ENCODE data around the gene ADCY7.

The ADCY7 gene

GRCh38 chr16:50351116-50351515, 84.8 kb downstream of the ADCY7 start:
- DNase-seq: no peak

GRCh38 chr16:50351952-50352351, 85.6 kb downstream of the ADCY7 start:
- no peak for DNase-seq

- no peak for DNase-seq
Measured at GRCh38 chr16:50354082-50354481, 87.7 kb downstream of the ADCY7 start.

GRCh38 chr16:50354629-50355456, 88.5 kb downstream of the ADCY7 start:
- no peak for DNase-seq

GRCh38 chr16:50359626-50360025, 93.3 kb downstream of the ADCY7 start:
- DNase-seq: no peak

DNA sequence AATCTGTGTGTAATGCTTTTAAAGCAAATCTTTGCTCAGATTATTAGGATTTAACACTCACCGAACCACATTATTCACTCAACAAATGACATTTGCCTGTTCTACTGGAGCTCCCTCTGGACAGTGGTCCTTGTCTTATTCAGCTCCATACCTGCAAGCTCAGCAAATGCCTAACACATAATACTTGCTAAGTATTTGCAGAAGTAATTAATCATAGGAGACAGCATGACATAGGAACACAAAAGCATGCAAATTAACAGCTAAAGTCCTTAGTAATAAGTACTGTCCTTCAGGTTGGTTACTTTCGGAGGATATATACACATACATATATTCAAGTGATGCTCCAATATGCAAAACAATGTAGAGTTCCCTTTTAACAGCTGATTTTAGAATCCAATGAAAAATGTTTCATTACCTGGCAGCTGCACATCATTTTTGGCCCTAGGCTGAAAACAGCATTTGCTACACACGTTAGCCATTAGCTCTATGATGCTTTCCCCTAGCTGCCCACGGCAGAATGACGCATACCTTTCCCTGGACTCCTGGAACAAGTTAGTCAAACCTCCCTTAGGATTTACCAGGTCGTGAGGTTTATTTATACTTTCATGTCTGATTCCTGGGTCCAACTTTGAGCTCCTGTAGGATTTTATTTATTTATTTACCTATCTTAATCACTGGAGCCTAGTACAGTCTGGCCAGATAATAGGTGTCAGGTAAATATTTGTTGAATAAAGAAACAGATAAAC, 93.9 kb downstream of the ADCY7 start:
- no peak for DNase-seq

- DNase-seq: no peak
Measured at GRCh38 chr16:50360779-50361178, 94.4 kb downstream of the ADCY7 start.

DNA sequence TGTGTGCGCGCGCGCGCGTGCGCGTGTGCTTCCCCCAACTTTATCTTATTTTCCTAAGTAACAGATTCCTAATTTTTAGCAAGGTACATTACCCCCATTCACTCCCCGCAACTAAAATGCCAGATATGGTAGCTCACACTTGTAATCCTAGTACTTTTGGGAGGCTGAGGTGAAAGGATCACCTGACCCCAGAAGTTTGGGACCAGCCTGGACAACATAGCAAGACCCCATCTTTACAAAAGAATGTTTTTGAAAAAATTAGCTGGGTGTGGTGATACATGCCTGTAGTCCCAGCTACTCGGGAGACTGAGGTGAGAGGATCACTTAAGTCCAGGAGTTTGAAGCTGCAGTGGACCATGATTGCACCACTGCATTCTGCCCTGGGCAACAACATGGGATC, 97.3 kb downstream of the ADCY7 start:
- no peak for DNase-seq

DNA sequence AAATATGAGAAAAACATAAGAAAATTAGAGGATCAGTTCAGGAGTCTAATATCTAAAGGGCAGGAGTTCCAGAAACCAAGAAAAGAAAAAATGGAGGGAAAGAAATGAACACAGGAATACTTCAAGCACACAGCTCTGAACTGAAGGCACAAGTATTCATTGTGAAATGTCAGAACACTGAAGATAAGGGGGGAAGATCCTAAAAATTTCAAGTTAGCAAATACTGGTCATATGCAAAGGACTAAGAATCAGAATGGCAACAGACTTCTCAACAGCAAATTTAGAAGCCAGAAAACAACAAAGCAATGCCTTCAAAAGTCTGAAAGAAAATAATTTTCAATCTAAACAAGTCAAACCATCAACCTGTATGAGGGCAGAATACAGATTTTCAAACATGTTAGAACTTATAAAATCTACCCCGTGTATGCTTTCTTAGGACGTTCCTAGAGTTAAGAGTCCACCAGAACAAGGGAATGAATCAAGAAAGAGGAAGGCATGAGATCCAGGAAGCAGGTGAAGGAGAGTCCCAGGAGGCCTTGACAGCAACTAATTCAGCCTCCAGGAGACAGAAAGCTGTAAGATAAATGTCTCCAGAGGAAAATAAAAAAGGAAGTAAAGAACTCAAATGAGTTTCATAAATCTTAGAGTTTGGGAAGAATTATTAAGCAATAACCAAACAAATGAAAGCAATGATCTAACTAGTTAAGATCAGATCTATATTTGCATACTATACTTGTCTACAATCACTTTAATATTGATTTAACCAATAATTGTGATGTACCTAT, 99.6 kb downstream of the ADCY7 start:
- DNase-seq: no peak
